Measurements from ENCODE around the gene TAF1B. TPM values are rescaled to one million over a fixed set of nuclear protein-coding genes. Genes with fewer than 3 reads are reported as not detected.
A peak's percentile ranks its signal among the peaks of the same experiment; 100 is the strongest.

Gene TAF1B
- total RNA-seq, 3 donors from 2014 or later, result 17.0 to 21.6 (median 20.3) TPM

- H3K27me3 ChIP-seq, result no peaks in the 10 kb centered on the region
- peak overlapping the region; percentile 66 to 80 for H3K27ac ChIP-seq
- H3K9me3 ChIP-seq, result no peaks in the 10 kb centered on the region
- TF ChIP-seq POLR2A (IDR thresholded peaks at IDR 0.05) (no peak), POLR2AphosphoS5 (IDR thresholded peaks at IDR 0.05) (no peak), CTCF (IDR thresholded peaks at IDR 0.05) (no peak)
- intact Hi-C loops (cut with DNase I; ENCODE audit: low total_unique reads), result no loop called here
- H3K36me3 ChIP-seq, result no peaks in the 10 kb centered on the region
- peak overlapping the region in 1 of 3 donors; percentile 19 for H3K4me3 ChIP-seq
- peaks cover 22 to 43% of the 10 kb centered on the region in 2 donors for H3K4me1 ChIP-seq
- peak; percentile 54 to 74 for DNase-seq (ENCODE audit: low spot score in 2 of 2)
These were observed 45.4 kb upstream of the TAF1B start for GRCh38 chr2:9797681-9798556.

GRCh38 chr2:9799011-9799596 is 44.2 kb upstream of the TAF1B start:
- peak in 1 of 2 donors; percentile 35 for DNase-seq (ENCODE audit: low spot score in 2 of 2)
- H3K36me3 ChIP-seq, result no peaks in the 10 kb centered on the region
- intact Hi-C loops (cut with DNase I; ENCODE audit: low total_unique reads), result no loop called here
- no peak overlapping the region for H3K4me3 ChIP-seq
- peaks cover 22 to 43% of the 10 kb centered on the region in 2 donors for H3K4me1 ChIP-seq
- H3K27me3 ChIP-seq, result no peaks in the 10 kb centered on the region
- no peaks in the 10 kb centered on the region for H3K9me3 ChIP-seq
- TF ChIP-seq POLR2A (IDR thresholded peaks at IDR 0.05), result no peak
- TF ChIP-seq CTCF (IDR thresholded peaks at IDR 0.05), result no peak
- TF ChIP-seq POLR2AphosphoS5 (IDR thresholded peaks at IDR 0.05), result no peak
- peak overlapping the region; percentile 66 to 80 for H3K27ac ChIP-seq

- Histone ChIP-seq H3K4me1 (peaks cover 22 to 43% of the 10 kb centered on the region in 2 donors), H3K27ac (peak overlapping the region; percentile 90 to 94), H3K4me3 (no peak overlapping the region), H3K27me3 (no peaks in the 10 kb centered on the region), H3K36me3 (no peaks in the 10 kb centered on the region), H3K9me3 (no peaks in the 10 kb centered on the region)
- TF ChIP-seq POLR2A (IDR thresholded peaks at IDR 0.05) (no peak), CTCF (IDR thresholded peaks at IDR 0.05) (peak; percentile 93 to 98 (median 95)), POLR2AphosphoS5 (IDR thresholded peaks at IDR 0.05) (peak in 2 of 3 donors; percentile 37 to 45)
- intact Hi-C loops (cut with DNase I; ENCODE audit: low total_unique reads), result loop anchor here (10.0 kb wide), 1 partner anchor 245 kb away; the partner anchor contains the start of gene KLF11
- peak; percentile 77 to 88 for DNase-seq (ENCODE audit: low spot score in 2 of 2)
These were observed 43.3 kb upstream of the TAF1B start for GRCh38 chr2:9799729-9800632.

- intact Hi-C loops (cut with DNase I; ENCODE audit: low total_unique reads), result loop anchor here (10.0 kb wide), 1 partner anchor 244 kb away; the partner anchor contains the start of gene KLF11
- no peaks in the 10 kb centered on the region for H3K9me3 ChIP-seq
- H3K4me3 ChIP-seq, result no peak overlapping the region
- TF ChIP-seq POLR2A (IDR thresholded peaks at IDR 0.05), result no peak
- no peak for TF ChIP-seq CTCF (IDR thresholded peaks at IDR 0.05)
- TF ChIP-seq POLR2AphosphoS5 (IDR thresholded peaks at IDR 0.05), result no peak
- H3K27me3 ChIP-seq, result no peaks in the 10 kb centered on the region
- H3K4me1 ChIP-seq, result peaks cover 22 to 43% of the 10 kb centered on the region in 2 donors
- no peaks in the 10 kb centered on the region for H3K36me3 ChIP-seq
- H3K27ac ChIP-seq, result peak overlapping the region; percentile 90 to 94
- DNase-seq (ENCODE audit: low spot score in 2 of 2), result no peak
These were observed 42.7 kb upstream of the TAF1B start for GRCh38 chr2:9800639-9800974.

Measured in breast epithelium (tissue), 4 donors.